NCI-H1694 treated with DMSO at 0.1 percent for 48 hours (cell line): ENCODE data around the gene ZNF609.
A peak's percentile ranks its signal among the peaks of the same experiment; 100 is the strongest.

ENCODE experiments used
- DNase-seq: peaks from one replicate; lab custom pipeline; 2025; lab: John Stamatoyannopoulos, UW

Gene ZNF609

GRCh38 chr15:64720188-64720587 lies 259.8 kb downstream of the ZNF609 start:
- no peak for DNase-seq

- no peak for DNase-seq
Measured at GRCh38 chr15:64730151-64730550, 269.8 kb downstream of the ZNF609 start.

- DNase-seq, result peak; percentile 56
Measured at GRCh38 chr15:64731012-64731804, 270.8 kb downstream of the ZNF609 start.

GRCh38 chr15:64731805-64732151 lies 271.4 kb downstream of the ZNF609 start:
- DNase-seq, result no peak

- DNase-seq, result no peak
Measured at GRCh38 chr15:64732156-64732860, 271.9 kb downstream of the ZNF609 start.
